DND-41 (cell line): ENCODE data around the gene ALG9.

Experiments used
- ATAC-seq: fragments of 200-7000 bp; cut with Tn5 transposase; 3 replicates; pipeline ENCODE4 v1.9.1; 2021; ENCODE audit warnings: low read depth; ENCODE audit not compliant: insufficient read depth
- DNase-seq: peaks from one replicate; pipeline ENCODE4 v3.0.0-alpha.2; 2020
- H2AFZ ChIP-seq: 2 replicates; pipeline ENCODE4 v1.6.0; 2012; ENCODE audit warnings: low read depth, low read length
- H3K27ac ChIP-seq: 2 replicates; pipeline ENCODE4 v1.5.1; 2012; ENCODE audit warnings: low read length, inconsistent platforms
- H3K27me3 ChIP-seq: fragments of 200-600 bp; sonication (generic); 2 replicates; pipeline ENCODE4 v1.6.0; 2012; ENCODE audit warnings: low read length, mild to moderate bottlenecking, inconsistent platforms; ENCODE audit not compliant: insufficient read depth, poor library complexity
- H3K36me3 ChIP-seq: 2 replicates; pipeline ENCODE4 v1.5.1; 2012; ENCODE audit warnings: low read length, inconsistent platforms; ENCODE audit not compliant: insufficient read depth
- H3K4me1 ChIP-seq: 2 replicates; pipeline ENCODE4 v1.5.1; 2012; ENCODE audit warnings: mild to moderate bottlenecking, low read length; ENCODE audit not compliant: insufficient read depth
- H3K4me2 ChIP-seq: 2 replicates; pipeline ENCODE4 v1.6.0; 2012; ENCODE audit warnings: mild to moderate bottlenecking, moderate library complexity, low read length, inconsistent platforms; ENCODE audit not compliant: insufficient read depth
- H3K4me3 ChIP-seq, 2 experiments: fragments of 200-600 bp in 1 of 2; shearing (Covaris generic) in 1 of 2; 2 replicates each; pipeline ENCODE4 v1.5.1; 2012 to 2016; ENCODE audit warnings: inconsistent platforms in 2 of 2, low read length in 2 of 2, mild to moderate bottlenecking in 2 of 2, low read depth in 1 of 2, moderate library complexity in 1 of 2
- H3K79me2 ChIP-seq: 2 replicates; pipeline ENCODE4 v1.6.0; 2012; ENCODE audit warnings: low read length, inconsistent platforms; ENCODE audit not compliant: insufficient read depth
- H3K9ac ChIP-seq: 2 replicates; pipeline ENCODE4 v1.6.0; 2012; ENCODE audit warnings: low read depth, mild to moderate bottlenecking, inconsistent platforms, low read length, moderate library complexity
- H3K9me3 ChIP-seq: 2 replicates; pipeline ENCODE4 v1.5.1; 2012; ENCODE audit warnings: low read length, moderate library complexity, mild to moderate bottlenecking, inconsistent platforms; ENCODE audit not compliant: insufficient read depth, severe bottlenecking
- H4K20me1 ChIP-seq: 2 replicates; pipeline ENCODE4 v1.6.0; 2012; ENCODE audit warnings: low read length; ENCODE audit not compliant: insufficient read depth
- EZH2 ChIP-seq: IDR thresholded peaks from 3 replicates; pipeline ENCODE4 v1.6.1; 2012; ENCODE audit warnings: borderline replicate concordance, low read depth, mild to moderate bottlenecking, moderate library complexity, low read length, inconsistent platforms; ENCODE audit not compliant: severe bottlenecking
- TF ChIP-seq, protein P1 (sequence below): IDR thresholded peaks from 2 replicates; pipeline ENCODE4 v1.5.1; 2012; ENCODE audit warnings: borderline replicate concordance, low read length, moderate library complexity, mild to moderate bottlenecking; ENCODE audit not compliant: poor library complexity, severe bottlenecking; ENCODE audit errors: extremely low read depth

ALG9 gene

DNA sequence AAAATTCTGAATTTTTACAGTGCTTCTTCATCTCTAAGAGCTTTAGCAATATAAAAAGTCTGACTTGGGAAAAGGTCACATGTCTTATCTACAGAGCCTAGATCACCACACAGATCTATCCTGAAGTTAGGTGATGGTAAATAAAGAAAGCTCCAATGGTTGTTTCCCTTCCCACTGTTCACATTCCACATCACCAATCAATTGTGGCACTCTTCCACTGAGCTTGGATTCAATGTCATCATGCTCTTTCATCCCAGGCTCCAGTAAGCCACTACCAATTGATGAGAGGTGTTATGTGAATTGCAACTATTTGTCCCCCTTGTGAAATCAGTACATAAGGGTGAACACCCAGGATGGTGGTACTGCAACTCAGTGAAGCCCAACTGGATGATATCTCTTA is 47.8 kb downstream of the ALG9 start:
- Histone ChIP-seq H3K9ac (no peak overlapping the region), H2AFZ (no peak overlapping the region), H3K79me2 (no peaks in the 10 kb centered on the region), H3K4me1 (no peaks in the 10 kb centered on the region), H3K9me3 (no peaks in the 10 kb centered on the region), H4K20me1 (no peaks in the 10 kb centered on the region), H3K4me3 (no peak overlapping the region), H3K27me3 (no peaks in the 10 kb centered on the region), H3K4me2 (no peak overlapping the region), H3K27ac (no peak overlapping the region), H3K36me3 (no peaks in the 10 kb centered on the region)
- TF ChIP-seq EZH2, result no peak
- TF ChIP-seq, protein P1, sequence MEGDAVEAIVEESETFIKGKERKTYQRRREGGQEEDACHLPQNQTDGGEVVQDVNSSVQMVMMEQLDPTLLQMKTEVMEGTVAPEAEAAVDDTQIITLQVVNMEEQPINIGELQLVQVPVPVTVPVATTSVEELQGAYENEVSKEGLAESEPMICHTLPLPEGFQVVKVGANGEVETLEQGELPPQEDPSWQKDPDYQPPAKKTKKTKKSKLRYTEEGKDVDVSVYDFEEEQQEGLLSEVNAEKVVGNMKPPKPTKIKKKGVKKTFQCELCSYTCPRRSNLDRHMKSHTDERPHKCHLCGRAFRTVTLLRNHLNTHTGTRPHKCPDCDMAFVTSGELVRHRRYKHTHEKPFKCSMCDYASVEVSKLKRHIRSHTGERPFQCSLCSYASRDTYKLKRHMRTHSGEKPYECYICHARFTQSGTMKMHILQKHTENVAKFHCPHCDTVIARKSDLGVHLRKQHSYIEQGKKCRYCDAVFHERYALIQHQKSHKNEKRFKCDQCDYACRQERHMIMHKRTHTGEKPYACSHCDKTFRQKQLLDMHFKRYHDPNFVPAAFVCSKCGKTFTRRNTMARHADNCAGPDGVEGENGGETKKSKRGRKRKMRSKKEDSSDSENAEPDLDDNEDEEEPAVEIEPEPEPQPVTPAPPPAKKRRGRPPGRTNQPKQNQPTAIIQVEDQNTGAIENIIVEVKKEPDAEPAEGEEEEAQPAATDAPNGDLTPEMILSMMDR, result no peak
- DNase-seq (no peak), ATAC-seq (no peak)

DNA sequence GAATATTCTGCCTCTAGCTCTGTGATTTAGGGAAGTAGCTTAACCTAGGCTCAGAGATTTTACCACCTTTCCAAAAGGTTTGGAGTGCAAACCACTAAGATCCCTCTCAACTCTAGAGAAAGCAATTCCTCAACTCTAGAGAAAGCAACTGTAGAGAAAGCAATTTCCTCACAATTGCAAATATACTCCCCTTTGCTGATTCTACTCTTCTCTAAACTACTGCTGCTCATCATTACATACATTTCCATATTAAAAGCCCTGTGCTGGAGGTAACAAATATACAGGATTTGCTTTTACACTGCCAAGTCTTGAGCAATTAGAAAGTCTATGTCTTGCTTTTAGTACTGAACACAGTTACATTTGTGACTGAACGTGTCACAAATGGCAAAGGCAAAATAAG is 48.2 kb downstream of the ALG9 start:
- Histone ChIP-seq H3K79me2 (no peaks in the 10 kb centered on the region), H3K36me3 (no peaks in the 10 kb centered on the region; the same call in 1 of the 2 replicates), H3K4me2 (no peak overlapping the region), H3K27ac (no peak overlapping the region), H3K27me3 (no peaks in the 10 kb centered on the region), H3K9ac (no peak overlapping the region), H3K4me3 (no peak overlapping the region), H2AFZ (no peak overlapping the region), H3K4me1 (no peaks in the 10 kb centered on the region), H3K9me3 (no peaks in the 10 kb centered on the region), H4K20me1 (no peaks in the 10 kb centered on the region)
- DNase-seq (no peak), ATAC-seq (no peak)
- TF ChIP-seq, protein P1, result no peak
- TF ChIP-seq EZH2, result no peak

DNA sequence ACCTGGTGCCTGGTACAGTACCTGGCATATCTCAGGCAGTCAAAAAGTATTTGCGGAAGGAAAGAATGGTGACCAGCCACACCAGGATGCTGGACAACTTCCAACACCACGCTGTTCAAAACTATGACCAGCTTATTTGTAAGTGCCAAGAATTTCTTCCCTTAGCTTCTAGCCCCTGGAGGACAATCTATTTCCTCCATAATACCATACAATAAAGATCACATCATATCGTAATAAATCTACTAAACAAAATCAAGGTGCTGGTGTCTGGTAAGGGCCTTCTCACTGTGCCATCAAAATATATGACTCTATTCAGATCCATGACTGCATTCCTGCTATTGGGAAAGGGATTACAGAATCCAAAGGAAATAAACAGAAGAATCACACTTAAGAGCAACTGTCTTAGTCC is 51.5 kb downstream of the ALG9 start:
- Histone ChIP-seq H4K20me1 (no peaks in the 10 kb centered on the region), H3K4me1 (no peaks in the 10 kb centered on the region), H3K79me2 (no peaks in the 10 kb centered on the region)

More for the DNA sequence above, 51.5 kb downstream of the ALG9 start:
- DNase-seq (no peak), ATAC-seq (no peak)
- no peak overlapping the region for H3K27ac ChIP-seq
- no peak overlapping the region for H2AFZ ChIP-seq
- H3K36me3 ChIP-seq, result peaks cover 10% of the 10 kb centered on the region
- no peak overlapping the region for H3K9ac ChIP-seq
- no peak overlapping the region for H3K4me3 ChIP-seq
- H3K4me2 ChIP-seq, result no peak overlapping the region
- H3K9me3 ChIP-seq, result no peaks in the 10 kb centered on the region
- TF ChIP-seq, protein P1, result no peak
- TF ChIP-seq EZH2, result no peak
- H3K27me3 ChIP-seq, result no peaks in the 10 kb centered on the region
